HL-60 (cell line): ENCODE measurements around the gene TMEM131L.

Experiments
- CTCF ChIP-seq: IDR thresholded peaks from one replicate; pipeline ENCODE4 v1.5.1; 2011; ENCODE audit warnings: low read length, control low read depth, inconsistent platforms; ENCODE audit not compliant: insufficient read depth
- GABPA ChIP-seq: IDR thresholded peaks from 2 replicates; pipeline ENCODE4 v1.6.1; 2012; ENCODE audit warnings: low read depth
- POLR2AphosphoS5 ChIP-seq: IDR thresholded peaks from 2 replicates; pipeline ENCODE4 v1.6.1; 2012; ENCODE audit warnings: low read depth
- SPI1 ChIP-seq: IDR thresholded peaks from 2 replicates; pipeline ENCODE4 v1.6.1; 2012; ENCODE audit warnings: low read depth, mild to moderate bottlenecking, borderline replicate concordance
- TF ChIP-seq, protein P1 (sequence below): IDR thresholded peaks from 2 replicates; pipeline ENCODE4 v1.6.1; 2012; ENCODE audit warnings: low read depth; ENCODE audit not compliant: insufficient replicate concordance

DNA sequence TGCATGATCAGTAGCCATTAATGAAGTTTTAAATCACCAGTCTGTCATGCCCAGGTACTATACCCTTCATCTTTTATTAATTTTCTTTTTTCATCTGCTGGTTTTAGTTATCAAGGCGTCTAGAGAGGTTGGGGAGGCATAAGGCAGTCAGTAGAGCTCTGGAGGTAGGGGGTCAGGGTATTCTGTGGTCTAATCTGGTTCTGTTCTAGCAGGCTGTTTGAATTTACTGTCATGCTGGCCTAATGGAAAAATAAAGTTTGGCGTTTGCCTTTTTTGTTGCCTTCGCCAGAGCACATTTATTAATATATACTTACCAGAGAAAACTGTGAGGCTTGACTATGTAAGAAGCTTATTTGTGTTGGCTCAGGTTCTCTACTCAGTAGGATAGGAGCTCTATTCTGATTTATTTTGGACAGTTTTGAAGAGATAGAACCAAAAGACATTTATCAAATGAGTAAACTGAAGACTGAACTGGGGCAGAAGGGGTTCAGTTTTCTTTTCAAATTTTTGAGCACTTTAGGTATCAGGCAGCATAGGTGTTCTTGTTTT lies 46.9 kb downstream of the TMEM131L start:
- TF ChIP-seq CTCF, result no peak
- TF ChIP-seq POLR2AphosphoS5, result no peak
- no peak for TF ChIP-seq SPI1
- TF ChIP-seq GABPA, result no peak
- TF ChIP-seq, protein P1, sequence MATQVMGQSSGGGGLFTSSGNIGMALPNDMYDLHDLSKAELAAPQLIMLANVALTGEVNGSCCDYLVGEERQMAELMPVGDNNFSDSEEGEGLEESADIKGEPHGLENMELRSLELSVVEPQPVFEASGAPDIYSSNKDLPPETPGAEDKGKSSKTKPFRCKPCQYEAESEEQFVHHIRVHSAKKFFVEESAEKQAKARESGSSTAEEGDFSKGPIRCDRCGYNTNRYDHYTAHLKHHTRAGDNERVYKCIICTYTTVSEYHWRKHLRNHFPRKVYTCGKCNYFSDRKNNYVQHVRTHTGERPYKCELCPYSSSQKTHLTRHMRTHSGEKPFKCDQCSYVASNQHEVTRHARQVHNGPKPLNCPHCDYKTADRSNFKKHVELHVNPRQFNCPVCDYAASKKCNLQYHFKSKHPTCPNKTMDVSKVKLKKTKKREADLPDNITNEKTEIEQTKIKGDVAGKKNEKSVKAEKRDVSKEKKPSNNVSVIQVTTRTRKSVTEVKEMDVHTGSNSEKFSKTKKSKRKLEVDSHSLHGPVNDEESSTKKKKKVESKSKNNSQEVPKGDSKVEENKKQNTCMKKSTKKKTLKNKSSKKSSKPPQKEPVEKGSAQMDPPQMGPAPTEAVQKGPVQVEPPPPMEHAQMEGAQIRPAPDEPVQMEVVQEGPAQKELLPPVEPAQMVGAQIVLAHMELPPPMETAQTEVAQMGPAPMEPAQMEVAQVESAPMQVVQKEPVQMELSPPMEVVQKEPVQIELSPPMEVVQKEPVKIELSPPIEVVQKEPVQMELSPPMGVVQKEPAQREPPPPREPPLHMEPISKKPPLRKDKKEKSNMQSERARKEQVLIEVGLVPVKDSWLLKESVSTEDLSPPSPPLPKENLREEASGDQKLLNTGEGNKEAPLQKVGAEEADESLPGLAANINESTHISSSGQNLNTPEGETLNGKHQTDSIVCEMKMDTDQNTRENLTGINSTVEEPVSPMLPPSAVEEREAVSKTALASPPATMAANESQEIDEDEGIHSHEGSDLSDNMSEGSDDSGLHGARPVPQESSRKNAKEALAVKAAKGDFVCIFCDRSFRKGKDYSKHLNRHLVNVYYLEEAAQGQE, result no peak
